C4-2B (cell line): ENCODE measurements around the gene PRM1.

Source experiments
- CTCF ChIP-seq: fragments of 450-650 bp; conservative IDR thresholded peaks from 2 replicates; pipeline ENCODE4 v1.5.1; 2017; ENCODE audit warnings: mild to moderate bottlenecking
- ZFX ChIP-seq: fragments of 450-650 bp; IDR thresholded peaks from 2 replicates; pipeline ENCODE4 v1.6.1; 2017

- TF ChIP-seq CTCF (no peak), ZFX (no peak)
These were observed 42.6 kb downstream of the PRM1 start for GRCh38 chr16:11238272-11239202.
